CD14-positive monocyte (primary cell): ENCODE data around the gene KHDC4. TPM values are rescaled to one million over a fixed set of nuclear protein-coding genes. Genes with fewer than 3 reads are reported as not detected.

Source experiments
- DNase-seq, 3 donors: peaks; one replicate each; pipeline ENCODE4 v3.0.0-alpha.2; 2011 to 2022
- H2AFZ ChIP-seq: 2 replicates; pipeline ENCODE4 v1.6.0; 2012; ENCODE audit warnings: mild to moderate bottlenecking, low read depth, low read length, inconsistent platforms; ENCODE audit not compliant: insufficient read depth, poor library complexity, severe bottlenecking
- H3K27ac ChIP-seq, 2 donors: 1 replicate in 1 of 2; 2 replicates in 1 of 2; pipeline ENCODE4 v1.5.1; 2012 to 2013; ENCODE audit warnings: low read length in 2 of 2, control low read depth in 1 of 2, inconsistent platforms in 1 of 2, low read depth in 1 of 2, mild to moderate bottlenecking in 1 of 2
- H3K27me3 ChIP-seq, 2 donors: one replicate each; pipeline versions ENCODE4 v1.6.0 to v1.6.1; 2011 to 2013; ENCODE audit warnings: low read length in 2 of 2; ENCODE audit not compliant: control insufficient read depth in 2 of 2, insufficient read depth in 2 of 2
- H3K36me3 ChIP-seq, 2 donors: replicated peaks in 1 of 2; 1 replicate in 1 of 2; 2 replicates in 1 of 2; pipeline versions ENCODE4 v1.5.1 to v1.6.1; 2012 to 2013; ENCODE audit warnings: low read length in 2 of 2, control low read depth in 1 of 2, inconsistent platforms in 1 of 2, mild to moderate bottlenecking in 1 of 2; ENCODE audit not compliant: insufficient read depth in 2 of 2, control insufficient read depth in 1 of 2
- H3K4me1 ChIP-seq, 2 donors: 1 replicate in 1 of 2; 2 replicates in 1 of 2; pipeline versions ENCODE4 v1.5.1 to v1.6.1; 2012 to 2013; ENCODE audit warnings: low read length in 2 of 2, control low read depth in 1 of 2, inconsistent platforms in 1 of 2, mild to moderate bottlenecking in 1 of 2, moderate library complexity in 1 of 2; ENCODE audit not compliant: insufficient read depth in 2 of 2, control insufficient read depth in 1 of 2
- H3K4me2 ChIP-seq: replicated peaks from 2 replicates; pipeline ENCODE3; 2012; ENCODE audit warnings: low read length, moderate library complexity, mild to moderate bottlenecking; ENCODE audit not compliant: poor library complexity, severe bottlenecking; ENCODE audit errors: extremely low read depth
- H3K4me3 ChIP-seq, 3 experiments: fragments of 200-600 bp in 1 of 3; sonication (generic) in 1 of 3; replicated peaks in 1 of 3; 1 replicate in 2 of 3; 2 replicates in 1 of 3; pipeline ENCODE4 v1.5.1; 2011 to 2013; ENCODE audit warnings: low read length in 3 of 3, mild to moderate bottlenecking in 3 of 3, control low read depth in 2 of 3, low read depth in 2 of 3, inconsistent platforms in 1 of 3, moderate library complexity in 1 of 3
- H3K79me2 ChIP-seq: 2 replicates; pipeline ENCODE4 v1.6.0; 2012; ENCODE audit warnings: mild to moderate bottlenecking, control low read depth, inconsistent platforms, low read length, moderate library complexity; ENCODE audit not compliant: insufficient read depth
- H3K9ac ChIP-seq: 2 replicates; pipeline ENCODE4 v1.6.0; 2017; ENCODE audit warnings: low read length, mild to moderate bottlenecking; ENCODE audit not compliant: insufficient read depth, poor library complexity, severe bottlenecking
- H3K9me3 ChIP-seq, 2 donors: replicated peaks in 1 of 2; 1 replicate in 1 of 2; 2 replicates in 1 of 2; pipeline versions ENCODE4 v1.5.1 to v1.6.1; 2012 to 2013; ENCODE audit warnings: low read length in 2 of 2, control low read depth in 1 of 2; ENCODE audit not compliant: control insufficient read depth in 1 of 2, insufficient read depth in 1 of 2
- H4K20me1 ChIP-seq: 2 replicates; pipeline ENCODE4 v1.6.0; 2012; ENCODE audit warnings: mild to moderate bottlenecking, low read length, control low read depth, moderate library complexity; ENCODE audit not compliant: insufficient read depth
- H3K27ac Mint-ChIP-seq, 7 donors: one replicate each; pipeline ENCODE4 v1.8.0; 2020; ENCODE audit warnings: mild to moderate bottlenecking in 7 of 7, mixed read lengths in 7 of 7, moderate library complexity in 6 of 7, inconsistent platforms in 2 of 7
- H3K27me3 Mint-ChIP-seq, 3 donors: one replicate each; pipeline ENCODE4 v1.8.0; 2021 to 2022; ENCODE audit warnings: low read depth in 3 of 3, mild to moderate bottlenecking in 3 of 3, mixed read lengths in 3 of 3, moderate library complexity in 3 of 3, inconsistent platforms in 1 of 3
- H3K36me3 Mint-ChIP-seq, 2 donors: one replicate each; pipeline ENCODE4 v1.8.0; 2020; ENCODE audit warnings: mixed read lengths in 2 of 2, inconsistent platforms in 1 of 2, mild to moderate bottlenecking in 1 of 2
- H3K4me1 Mint-ChIP-seq: one replicate; pipeline ENCODE4 v1.8.0; 2020; ENCODE audit warnings: mild to moderate bottlenecking, mixed read lengths
- H3K4me3 Mint-ChIP-seq, 2 donors: one replicate each; pipeline ENCODE4 v1.8.0; 2020; ENCODE audit warnings: mild to moderate bottlenecking in 2 of 2, mixed read lengths in 2 of 2, moderate library complexity in 1 of 2
- H3K9me3 Mint-ChIP-seq, 7 donors: one replicate each; pipeline ENCODE4 v1.8.0; 2020 to 2022; ENCODE audit warnings: mixed read lengths in 7 of 7, mild to moderate bottlenecking in 6 of 7, moderate library complexity in 6 of 7, inconsistent platforms in 2 of 7
- CTCF ChIP-seq: fragments of 200-600 bp; IDR thresholded peaks from one replicate; pipeline ENCODE4 v1.8.0; 2022; ENCODE audit warnings: antibody characterized with exemption, mild to moderate bottlenecking
- WGBS: methylation state at CpG from one replicate; pipeline ENCODE4 v1.1.5; 2013; ENCODE audit warnings: missing lambda C conversion rate; ENCODE audit not compliant: insufficient coverage; 5-methylcytosine and 5-hydroxymethylcytosine counted together
- intact Hi-C, 2 donors: fragments of 100-400 bp; cut with micrococcal nuclease; formaldehyde crosslinking; loops; one replicate each; pipeline versions ENCODE4 v1.15.0 to v1.15.1; 2023
- polyA plus RNA-seq, 3 donors: library from polyadenylated mRNA; depleted of rRNA in 1 of 3; unstranded in 2 of 3; stranded (reverse) in 1 of 3; fragments of 300-500 nt in 2 of 3; fragments of >200 nt in 1 of 3; fragmentation: Illumina TruSeq in 2 of 3; gene quantifications; 1 replicate in 2 of 3; 2 replicates in 1 of 3; pipeline ENCODE4 v1.2.3, GENCODE V29; 2012 to 2021

KHDC4 gene
- polyA plus RNA-seq, 3 donors: 3.4 to 22.0 (median 3.5) TPM

- peak in 1 of 3 donors; percentile 8 for DNase-seq
- no peak for TF ChIP-seq CTCF
- peaks cover 72 to 84% of the 10 kb centered on the region in 2 donors for H3K36me3 Mint-ChIP-seq
- Histone ChIP-seq H2AFZ (no peak overlapping the region), H3K4me1 (peaks cover 84% of the 10 kb centered on the region in 2 donors), H3K79me2 (peaks cover 97% of the 10 kb centered on the region), H3K9me3 (no peaks in the 10 kb centered on the region), H3K27me3 (no peaks in the 10 kb centered on the region), H3K36me3 (peaks cover 81 to 84% of the 10 kb centered on the region in 2 donors), H3K4me2 (peak overlapping the region; percentile 83), H3K9ac (peak overlapping the region; percentile 61), H3K27ac (peak overlapping the region; percentile 60 to 97), H4K20me1 (peaks cover 97% of the 10 kb centered on the region), H3K4me3 (peak overlapping the region in 1 of 3 experiments; percentile 94)
- intact Hi-C loops: no loop called here
- H3K4me3 Mint-ChIP-seq: peak overlapping the region in 1 of 2 donors; percentile 81
- H3K4me1 Mint-ChIP-seq: peaks cover 80% of the 10 kb centered on the region
- H3K27ac Mint-ChIP-seq: peak overlapping the region; percentile 41 to 99 (median 95)
- no CpG with 5 or more reads among the region's 7 CpGs for WGBS
- H3K27me3 Mint-ChIP-seq: no peaks in the 10 kb centered on the region
- H3K9me3 Mint-ChIP-seq: no peaks in the 10 kb centered on the region
Measured at GRCh38 chr1:155966750-155967149, 32.5 kb upstream of the KHDC4 start.

- no peaks in the 10 kb centered on the region for H3K27me3 ChIP-seq
- peaks cover 97% of the 10 kb centered on the region for H3K79me2 ChIP-seq
- peaks cover 95% of the 10 kb centered on the region for H4K20me1 ChIP-seq
- no peak overlapping the region for H3K4me3 Mint-ChIP-seq
- no peaks in the 10 kb centered on the region for H3K9me3 Mint-ChIP-seq
- H3K9me3 ChIP-seq: no peaks in the 10 kb centered on the region
- no peak for TF ChIP-seq CTCF
- intact Hi-C loops: no loop called here
- H3K9ac ChIP-seq: no peak overlapping the region
- peaks cover 84% of the 10 kb centered on the region in 2 donors for H3K4me1 ChIP-seq
- H3K4me3 ChIP-seq: no peak overlapping the region
- no peak overlapping the region for H2AFZ ChIP-seq
- H3K27ac Mint-ChIP-seq: peak overlapping the region; percentile 72 to 99 (median 95)
- peaks cover 86 to 91% of the 10 kb centered on the region in 2 donors for H3K36me3 ChIP-seq
- DNase-seq: peak in 1 of 3 donors; percentile 3
- peaks cover 80% of the 10 kb centered on the region for H3K4me1 Mint-ChIP-seq
- H3K27ac ChIP-seq: peak overlapping the region; percentile 60 to 97
- no peak overlapping the region for H3K4me2 ChIP-seq
- H3K27me3 Mint-ChIP-seq: no peaks in the 10 kb centered on the region
- H3K36me3 Mint-ChIP-seq: peaks cover 78 to 90% of the 10 kb centered on the region in 2 donors
- WGBS: 93% methylated on average over 6 of the region's 9 CpGs
Measured at GRCh38 chr1:155966135-155966534, 31.9 kb upstream of the KHDC4 start.
